ENCODE measurements around the gene CARD10. TPM values are rescaled to one million over a fixed set of nuclear protein-coding genes. Genes with fewer than 3 reads are reported as not detected.

The CARD10 gene
- total and polyA plus RNA-seq, 2 of the 8 experiments (the other 6 are each of a cell fraction or from before 2014, with no cell fraction given) = 13.5 to 14.4 TPM

- Histone ChIP-seq H2BK120ac (replicated peaks; ENCODE audit: low read depth, low read length) (no peak overlapping the region), H3K56ac (replicated peaks; ENCODE audit: insufficient read length, low read depth, low read length) (no peak overlapping the region), H2BK15ac (ENCODE audit: low read length) (peak overlapping the region; percentile 92), H3K79me2 (ENCODE audit: control insufficient read depth in 1 of 2, insufficient read depth in 2 of 2, low read length in 2 of 2) (no peaks in the 10 kb centered on the region), H3K4me1 (replicated peaks in 1 of 4; ENCODE audit: control insufficient read depth in 3 of 4, insufficient read depth in 4 of 4, low read length in 3 of 4) (peaks cover 0 to 34% (median 22%) of the 10 kb centered on the region in 4 experiments; a peak in 6 of 7 replicates), H4K5ac (ENCODE audit: insufficient read length, low read depth, low read length) (no peak overlapping the region), H4K91ac (replicated peaks; ENCODE audit: insufficient read length, low read length) (peak overlapping the region; percentile 16), H3K9ac (replicated peaks in 1 of 4; ENCODE audit: extremely low read depth in 1 of 4, low read depth in 3 of 4, low read length in 3 of 4) (no peak overlapping the region; a peak in 2 of 7 replicates), H3K79me1 (ENCODE audit: low read depth, low read length) (no peaks in the 10 kb centered on the region), H3K18ac (ENCODE audit: extremely low read depth, low read length) (peak overlapping the region; percentile 71), H3K27ac (ENCODE audit: low read depth, low read length) (no peak overlapping the region), H2BK20ac (ENCODE audit: low read length) (no peak overlapping the region), H3K23ac (ENCODE audit: insufficient read length) (no peak overlapping the region), H3K4ac (replicated peaks; ENCODE audit: insufficient read length, low read depth, low read length) (no peak overlapping the region), H3K36me3 (ENCODE audit: control insufficient read depth in 2 of 4, insufficient read depth in 4 of 4, low read length in 3 of 4) (no peaks in the 10 kb centered on the region), H2AK5ac (ENCODE audit: low read depth, low read length) (peak overlapping the region; percentile 75; the same call in 1 of the 2 replicates), H3K9me3 (ENCODE audit: insufficient read depth in 2 of 2, low read depth in 1 of 2, low read length in 1 of 2) (no peaks in the 10 kb centered on the region), H2AFZ (ENCODE audit: low read length) (no peak overlapping the region), H3K27me3 (replicated peaks in 1 of 4; ENCODE audit: control insufficient read depth in 3 of 4, extremely low read depth in 1 of 4, insufficient read depth in 3 of 4, low read length in 3 of 4) (peaks cover 0 to 4% (median 0%) of the 10 kb centered on the region in 4 experiments; a peak in 1 of 7 replicates), H2BK12ac (ENCODE audit: low read depth, low read length) (peak overlapping the region; percentile 90; the same call in 1 of the 2 replicates), H3K14ac (ENCODE audit: insufficient read length) (no peak overlapping the region), H4K20me1 (replicated peaks in 1 of 2; ENCODE audit: control insufficient read depth in 1 of 2, insufficient read depth in 2 of 2, low read length in 2 of 2) (no peaks in the 10 kb centered on the region), H3K23me2 (ENCODE audit: low read depth, low read length) (no peaks in the 10 kb centered on the region), H2BK5ac (ENCODE audit: low read depth, low read length) (0 out of 2 replicates have a peak overlapping the region, but pooled peaks have one; percentile 71), H3K4me3 (ENCODE audit: extremely low read depth in 1 of 4, insufficient read depth in 2 of 4, low read depth in 3 of 4, low read length in 4 of 4) (no peak overlapping the region), H4K8ac (ENCODE audit: extremely low read depth, insufficient read depth, low read length) (no peak overlapping the region; the same call in 1 of the 2 replicates), H3K4me2 (ENCODE audit: insufficient read depth in 1 of 2, low read depth in 2 of 2, low read length in 2 of 2) (no peak overlapping the region)
- FAIRE-seq (no peak), DNase-seq (ENCODE audit: low read depth in 1 of 2, low spot score in 2 of 2) (no peak)
- TF ChIP-seq SP4 (IDR thresholded peaks at IDR 0.05; ENCODE audit: low read length) = no peak
- no peak for TF ChIP-seq JUN (IDR thresholded peaks at IDR 0.05; ENCODE audit: low read depth, low read length)
- no peak for TF ChIP-seq POU5F1 (IDR thresholded peaks at IDR 0.05; ENCODE audit: low read depth, low read length)
- TF ChIP-seq BCL11A (IDR thresholded peaks at IDR 0.05; ENCODE audit: low read depth in 2 of 2, low read length in 2 of 2) = no peak
- TF ChIP-seq NANOG (IDR thresholded peaks at IDR 0.05; ENCODE audit: insufficient read depth, low read depth, low read length, poor library complexity, severe bottlenecking) = no peak
- no peak for TF ChIP-seq HDAC2 (IDR thresholded peaks at IDR 0.05; ENCODE audit: borderline replicate concordance in 1 of 2, low read depth in 2 of 2, low read length in 2 of 2)
- POLR2A ChIA-PET (ENCODE audit: partially characterized antibody) = interaction anchor here (1.3 to 1.4 kb wide), 2 partner anchors 13 to 14 kb away, joined by 3 read pairs; no protein-coding TSS in a partner anchor
- CTCF ChIA-PET (ENCODE audit: partially characterized antibody) = interaction anchor here (2.8 to 21.5 kb wide), 2 partner anchors 11 to 13 kb away, joined by 21 to 312 read pairs; no protein-coding TSS in a partner anchor
- whole genome bisulfite sequencing, 2 experiments (ENCODE audit: extremely low coverage in 1 of 2, insufficient coverage in 1 of 2, insufficient read length in 1 of 2, insufficient replicate concordance in 2 of 2, low coverage in 1 of 2, low lambda C conversion rate in 2 of 2, missing lambda C conversion rate in 1 of 2) = 88% methylated on average over 10 of the region's 15 CpGs; no CpG with 5 or more reads in 1 of the 2 experiments
Observed at GRCh38 chr22:37488337-37489135, 30.7 kb downstream of the CARD10 start.
